Activated CD8-positive, alpha-beta memory T cell treated with anti-CD3 and anti-CD28 coated beads for 36 hours (primary cell): Measurements from ENCODE around the gene PPP2R2B. TPM values are rescaled to one million over a fixed set of nuclear protein-coding genes. Genes with fewer than 3 reads are reported as not detected.

Source experiments
- CTCF ChIA-PET: fragments of 350-600 bp; sonication (Branson Sonifier 250); formaldehyde crosslinking; loops from one replicate; lab custom pipeline; 2021; ENCODE audit warnings: antibody characterized with exemption; lab: Charles Lee
- POLR2A ChIA-PET: fragments of 350-600 bp; sonication (Branson Sonifier 250); formaldehyde crosslinking; loops from one replicate; lab custom pipeline; 2021; ENCODE audit warnings: antibody characterized with exemption; lab: Charles Lee
- total RNA-seq, 2 experiments: library from RNA; stranded (reverse); gene quantifications; one replicate each; pipeline ENCODE4 v1.2.3, GENCODE V29; 2021

Gene PPP2R2B
- total RNA-seq, 2 experiments from 2014 or later: 1.9 to 2.1 TPM

DNA sequence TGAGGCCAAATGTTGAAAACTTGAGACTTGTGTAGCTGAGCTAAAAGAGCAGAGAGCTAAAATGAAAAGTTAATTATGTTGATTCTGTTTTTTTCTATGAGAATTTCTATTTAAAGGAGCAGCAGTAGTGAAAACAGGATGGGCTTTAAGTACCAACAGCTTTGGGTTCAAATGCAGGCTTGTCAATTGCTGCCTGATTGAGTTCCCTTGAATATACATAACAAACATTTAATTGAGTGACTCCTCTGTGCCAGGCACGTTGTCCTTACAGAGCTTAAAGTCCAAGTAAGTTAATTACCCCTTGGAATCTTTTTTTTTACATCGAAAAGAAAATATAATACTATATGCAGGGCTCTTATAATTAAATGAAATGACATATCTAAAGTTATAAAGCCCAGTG lies 38.5 kb downstream of the PPP2R2B start:
- ChIA-PET CTCF (no interaction called here), POLR2A (no interaction called here)

- ChIA-PET POLR2A (interaction anchor here (0.7 kb wide), 1 partner anchor 58 kb away, joined by 4 read pairs; no protein-coding TSS in a partner anchor), CTCF (no interaction called here)
These were observed 42.2 kb downstream of the PPP2R2B start for GRCh38 chr5:146836226-146836842.

GRCh38 chr5:146832985-146833732 lies 45.4 kb downstream of the PPP2R2B start:
- POLR2A ChIA-PET: no interaction called here

GRCh38 chr5:146828385-146828784 lies 50.2 kb downstream of the PPP2R2B start:
- POLR2A ChIA-PET: no interaction called here
- CTCF ChIA-PET: no interaction called here

More at GRCh38 chr5:146832985-146833732, 45.4 kb downstream of the PPP2R2B start:
- CTCF ChIA-PET: no interaction called here

- CTCF ChIA-PET: no interaction called here
- POLR2A ChIA-PET: no interaction called here
These were observed 50.7 kb downstream of the PPP2R2B start for GRCh38 chr5:146827901-146828300.

- ChIA-PET POLR2A (no interaction called here), CTCF (no interaction called here)
These were observed 53.5 kb downstream of the PPP2R2B start for GRCh38 chr5:146825033-146825432.

DNA sequence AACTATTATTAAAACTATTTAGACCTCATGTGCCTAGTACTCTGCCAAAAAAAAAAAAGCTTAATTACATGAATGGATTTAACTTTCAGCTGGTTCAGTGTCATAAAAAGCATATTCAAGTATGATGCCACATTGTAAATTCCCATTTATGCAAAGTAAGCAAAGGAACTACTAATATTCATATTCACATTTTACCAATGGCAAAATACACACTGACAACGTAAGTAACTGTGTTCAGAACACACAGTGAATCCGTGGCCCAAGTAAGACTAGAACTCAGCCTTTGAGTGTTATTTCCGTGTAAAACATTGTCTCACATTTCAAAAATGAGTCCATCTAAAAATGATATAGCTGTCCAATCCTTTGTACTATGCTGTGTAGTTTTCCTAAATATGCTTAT lies 56.8 kb downstream of the PPP2R2B start:
- CTCF ChIA-PET: no interaction called here
- POLR2A ChIA-PET: interaction anchor here (0.6 kb wide), 1 partner anchor 960 kb away, joined by 4 read pairs; no protein-coding TSS in a partner anchor

DNA sequence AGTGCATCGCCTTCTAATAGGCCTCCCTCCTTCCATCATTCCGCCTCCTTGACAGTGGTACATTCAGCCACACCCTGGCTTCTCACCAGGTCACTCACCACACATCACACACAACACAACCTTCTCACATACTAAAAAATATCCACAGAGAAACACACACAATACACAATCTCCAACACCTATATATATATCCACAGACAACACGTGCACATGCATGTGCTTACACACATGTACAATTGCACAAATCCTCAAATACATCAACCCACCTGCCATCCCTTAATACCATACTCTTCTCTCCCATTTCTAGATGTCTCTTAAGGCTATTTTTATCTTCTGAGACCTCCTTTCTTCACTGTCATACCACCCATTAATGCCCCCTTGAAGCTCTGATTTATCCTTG lies 57.6 kb downstream of the PPP2R2B start:
- CTCF ChIA-PET: no interaction called here
- POLR2A ChIA-PET: no interaction called here

DNA sequence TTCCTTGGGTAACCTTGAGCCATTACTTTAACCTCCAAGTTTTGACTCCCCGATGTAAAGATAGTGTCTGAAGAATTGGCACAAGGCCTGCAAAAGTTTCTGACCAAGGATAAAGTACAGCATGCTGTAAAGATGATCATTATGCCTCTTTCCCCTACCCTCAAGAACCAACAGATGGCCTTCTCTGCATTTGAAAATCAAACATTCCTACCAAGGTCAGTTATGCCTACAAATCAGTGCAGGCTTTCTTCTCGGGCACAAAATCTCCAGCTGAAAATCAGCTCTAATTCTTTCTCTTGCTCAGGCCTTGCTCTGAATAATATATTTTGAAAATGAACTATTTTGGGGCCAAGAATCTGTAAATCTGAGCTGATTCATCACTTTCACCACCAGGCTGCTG lies 59.7 kb downstream of the PPP2R2B start:
- ChIA-PET CTCF (no interaction called here), POLR2A (no interaction called here)

DNA sequence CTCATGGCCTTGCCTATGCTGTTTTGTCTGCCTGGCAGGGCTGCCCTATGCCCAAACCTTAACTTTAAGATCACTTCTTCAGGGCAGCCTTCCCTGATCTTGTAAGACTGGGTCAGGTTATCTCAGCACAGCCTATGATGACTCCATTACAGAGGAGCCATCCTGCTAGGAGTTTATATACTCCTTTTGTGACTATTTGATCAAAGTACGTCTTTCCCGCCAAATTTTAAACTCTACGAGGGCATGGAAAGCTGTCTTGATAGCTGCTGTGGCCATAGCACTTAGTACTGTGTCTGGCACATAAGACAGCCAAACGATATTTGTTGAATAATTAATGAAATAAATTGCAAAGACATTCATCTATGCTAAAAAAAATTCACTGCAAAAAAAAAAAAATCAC lies 60.6 kb downstream of the PPP2R2B start:
- ChIA-PET CTCF (no interaction called here), POLR2A (no interaction called here)

DNA sequence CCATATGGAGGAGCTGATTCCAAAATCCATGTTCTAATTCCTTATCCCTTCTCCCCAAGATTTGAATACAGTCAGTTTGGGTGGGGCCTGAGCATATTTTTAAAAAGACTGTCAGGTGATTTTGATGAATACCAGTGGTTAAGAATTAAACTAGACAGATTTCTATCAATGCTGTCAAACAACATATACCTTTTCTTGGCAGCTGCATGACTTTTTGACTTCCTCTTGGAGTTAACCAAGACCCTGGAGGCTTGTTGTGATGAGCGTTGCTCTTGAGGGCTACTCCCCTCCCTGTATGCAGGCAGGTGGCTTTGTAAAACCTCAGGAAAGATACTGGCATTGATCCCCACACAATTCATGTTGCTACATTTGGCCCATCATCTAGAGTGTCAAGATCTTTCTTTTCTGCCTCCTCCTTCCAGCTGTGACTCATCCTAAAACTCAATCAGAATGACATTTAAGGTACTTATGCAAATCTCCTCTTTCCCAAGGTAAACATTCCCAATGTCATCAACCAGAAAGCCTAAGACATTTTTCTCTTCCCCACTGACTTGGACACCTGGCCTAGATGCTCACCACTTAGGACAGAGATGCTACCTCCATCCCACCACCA lies 61.7 kb downstream of the PPP2R2B start:
- ChIA-PET CTCF (no interaction called here), POLR2A (no interaction called here)

DNA sequence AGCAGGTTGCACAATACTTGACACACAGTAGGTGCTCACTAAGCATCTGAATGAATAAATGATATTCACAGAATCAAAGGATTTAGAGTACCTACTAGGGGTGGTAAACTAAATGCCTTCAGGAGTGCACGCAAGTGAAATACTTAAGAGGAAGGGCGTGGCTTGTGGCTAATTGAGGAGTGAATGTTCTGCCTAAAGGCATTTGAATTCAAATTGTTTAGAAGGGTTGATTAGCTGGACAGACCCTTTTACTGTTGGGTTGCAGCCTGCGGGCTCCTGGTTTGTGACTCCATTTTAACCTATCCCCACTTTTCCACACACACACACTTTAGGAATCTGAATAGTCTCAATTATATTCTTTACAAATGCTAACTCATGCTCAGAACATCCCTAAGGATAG lies 63.1 kb downstream of the PPP2R2B start:
- ChIA-PET CTCF (no interaction called here), POLR2A (no interaction called here)

- ChIA-PET POLR2A (no interaction called here), CTCF (no interaction called here)
These were observed 65.0 kb downstream of the PPP2R2B start for GRCh38 chr5:146813346-146814157.

DNA sequence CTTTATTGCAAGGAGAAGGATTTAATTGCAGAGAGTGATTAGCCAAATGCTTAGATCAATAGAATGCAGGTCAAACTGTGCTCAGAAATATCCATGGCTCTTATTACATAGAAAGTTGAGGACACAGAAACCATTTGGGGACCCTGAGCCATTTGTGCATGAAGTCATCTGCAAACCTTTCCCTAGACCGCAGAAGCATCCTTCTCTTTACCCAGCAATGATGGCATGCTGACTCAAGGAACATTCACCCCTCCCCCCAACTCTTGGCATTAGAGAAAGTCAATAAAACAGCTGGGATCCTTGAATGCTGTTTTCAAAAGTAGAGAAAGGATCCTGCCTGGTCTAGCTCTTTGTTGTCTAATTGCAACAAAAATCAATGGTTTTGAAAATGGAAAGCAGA lies 73.5 kb downstream of the PPP2R2B start:
- ChIA-PET POLR2A (no interaction called here), CTCF (no interaction called here)

- ChIA-PET CTCF (no interaction called here), POLR2A (no interaction called here)
These were observed 75.5 kb downstream of the PPP2R2B start for GRCh38 chr5:146802945-146803522.

GRCh38 chr5:146799671-146800070 lies 78.9 kb downstream of the PPP2R2B start:
- CTCF ChIA-PET: no interaction called here

DNA sequence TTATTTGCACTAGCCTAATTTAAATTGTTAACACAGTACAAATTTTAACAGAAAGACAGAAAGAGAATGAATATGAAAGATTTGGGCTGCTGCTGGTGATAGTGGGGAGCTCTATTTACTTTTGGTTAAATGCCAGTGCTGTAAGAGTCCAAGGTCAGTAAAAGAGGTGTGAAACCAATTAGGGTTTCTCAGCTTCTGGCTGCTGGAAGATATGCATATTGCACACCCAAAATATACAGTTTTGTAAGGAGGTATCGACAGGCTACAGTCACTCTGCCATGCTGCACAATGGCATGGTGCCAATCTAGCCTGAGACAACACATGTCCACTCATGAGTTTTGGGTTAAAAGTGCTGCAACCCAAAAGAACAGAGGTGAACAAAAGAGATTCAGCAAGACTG lies 79.3 kb downstream of the PPP2R2B start:
- POLR2A ChIA-PET: no interaction called here
- CTCF ChIA-PET: no interaction called here

More at GRCh38 chr5:146799671-146800070, 78.9 kb downstream of the PPP2R2B start:
- POLR2A ChIA-PET: no interaction called here

- ChIA-PET CTCF (no interaction called here), POLR2A (no interaction called here)
These were observed 80.9 kb downstream of the PPP2R2B start for GRCh38 chr5:146797658-146798057.

- POLR2A ChIA-PET: no interaction called here
- CTCF ChIA-PET: interaction anchor here (0.5 kb wide), 1 partner anchor 156 kb away, joined by 3 read pairs; no protein-coding TSS in a partner anchor
These were observed 81.6 kb downstream of the PPP2R2B start for GRCh38 chr5:146796911-146797310.
